ENCODE results near the gene MCRIP2. TPM values are rescaled to one million over a fixed set of nuclear protein-coding genes. Genes with fewer than 3 reads are reported as not detected.

Gene MCRIP2
- total RNA-seq, 1 experiment from 2014 or later = 44.9 TPM

DNA sequence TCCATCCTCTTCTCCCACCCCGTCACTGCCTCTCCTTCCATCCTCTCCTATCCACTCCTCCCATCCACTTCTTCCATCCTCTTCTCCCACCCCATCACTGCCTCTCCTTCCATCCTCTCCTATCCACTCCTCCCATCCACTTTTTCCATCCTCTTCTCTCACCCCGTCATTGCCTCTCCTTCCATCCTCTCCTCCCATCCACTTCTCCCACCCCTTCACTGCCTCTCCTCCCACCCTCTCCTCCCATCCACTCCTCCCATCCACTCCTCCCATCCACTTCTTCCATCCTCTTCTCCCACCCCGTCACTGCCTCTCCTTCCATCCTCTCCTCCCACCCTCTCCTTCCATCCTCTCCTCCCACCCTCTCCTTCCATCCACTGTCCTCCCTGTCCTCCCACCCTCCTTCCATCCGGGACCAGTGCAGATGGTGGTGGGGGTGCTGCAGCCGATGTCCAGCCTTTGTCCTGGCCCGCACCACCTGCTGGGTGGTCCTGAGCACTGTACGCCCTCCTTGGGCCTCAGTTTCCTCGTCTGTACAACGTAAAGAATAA lies 9.7 kb upstream of the MCRIP2 start:
- DNase-seq (ENCODE audit: low read depth) = no peak

DNA sequence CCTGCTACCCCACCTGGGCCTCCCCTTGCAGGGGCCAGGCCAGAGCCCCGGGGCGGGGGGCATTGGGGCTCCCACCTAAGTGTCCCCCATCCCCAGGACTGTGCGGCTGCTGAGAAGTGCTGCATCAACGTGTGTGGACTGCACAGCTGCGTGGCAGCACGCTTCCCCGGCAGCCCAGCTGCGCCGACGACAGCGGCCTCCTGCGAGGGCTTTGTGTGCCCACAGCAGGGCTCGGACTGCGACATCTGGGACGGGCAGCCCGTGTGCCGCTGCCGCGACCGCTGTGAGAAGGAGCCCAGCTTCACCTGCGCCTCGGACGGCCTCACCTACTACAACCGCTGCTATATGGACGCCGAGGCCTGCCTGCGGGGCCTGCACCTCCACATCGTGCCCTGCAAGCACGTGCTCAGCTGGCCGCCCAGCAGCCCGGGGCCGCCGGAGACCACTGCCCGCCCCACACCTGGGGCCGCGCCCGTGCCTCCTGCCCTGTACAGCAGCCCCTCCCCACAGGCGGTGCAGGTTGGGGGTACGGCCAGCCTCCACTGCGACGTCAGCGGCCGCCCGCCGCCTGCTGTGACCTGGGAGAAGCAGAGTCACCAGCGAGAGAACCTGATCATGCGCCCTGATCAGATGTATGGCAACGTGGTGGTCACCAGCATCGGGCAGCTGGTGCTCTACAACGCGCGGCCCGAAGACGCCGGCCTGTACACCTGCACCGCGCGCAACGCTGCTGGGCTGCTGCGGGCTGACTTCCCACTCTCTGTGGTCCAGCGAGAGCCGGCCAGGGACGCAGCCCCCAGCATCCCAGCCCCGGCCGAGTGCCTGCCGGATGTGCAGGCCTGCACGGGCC lies 8.9 kb upstream of the MCRIP2 start:
- no peak for DNase-seq (ENCODE audit: low read depth)

DNA sequence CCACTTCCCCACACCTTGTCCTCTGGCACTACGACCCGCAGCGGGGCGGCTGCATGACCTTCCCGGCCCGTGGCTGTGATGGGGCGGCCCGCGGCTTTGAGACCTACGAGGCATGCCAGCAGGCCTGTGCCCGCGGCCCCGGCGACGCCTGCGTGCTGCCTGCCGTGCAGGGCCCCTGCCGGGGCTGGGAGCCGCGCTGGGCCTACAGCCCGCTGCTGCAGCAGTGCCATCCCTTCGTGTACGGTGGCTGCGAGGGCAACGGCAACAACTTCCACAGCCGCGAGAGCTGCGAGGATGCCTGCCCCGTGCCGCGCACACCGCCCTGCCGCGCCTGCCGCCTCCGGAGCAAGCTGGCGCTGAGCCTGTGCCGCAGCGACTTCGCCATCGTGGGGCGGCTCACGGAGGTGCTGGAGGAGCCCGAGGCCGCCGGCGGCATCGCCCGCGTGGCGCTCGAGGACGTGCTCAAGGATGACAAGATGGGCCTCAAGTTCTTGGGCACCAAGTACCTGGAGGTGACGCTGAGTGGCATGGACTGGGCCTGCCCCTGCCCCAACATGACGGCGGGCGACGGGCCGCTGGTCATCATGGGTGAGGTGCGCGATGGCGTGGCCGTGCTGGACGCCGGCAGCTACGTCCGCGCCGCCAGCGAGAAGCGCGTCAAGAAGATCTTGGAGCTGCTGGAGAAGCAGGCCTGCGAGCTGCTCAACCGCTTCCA lies 8.1 kb upstream of the MCRIP2 start:
- DNase-seq (ENCODE audit: low read depth) = no peak

DNA sequence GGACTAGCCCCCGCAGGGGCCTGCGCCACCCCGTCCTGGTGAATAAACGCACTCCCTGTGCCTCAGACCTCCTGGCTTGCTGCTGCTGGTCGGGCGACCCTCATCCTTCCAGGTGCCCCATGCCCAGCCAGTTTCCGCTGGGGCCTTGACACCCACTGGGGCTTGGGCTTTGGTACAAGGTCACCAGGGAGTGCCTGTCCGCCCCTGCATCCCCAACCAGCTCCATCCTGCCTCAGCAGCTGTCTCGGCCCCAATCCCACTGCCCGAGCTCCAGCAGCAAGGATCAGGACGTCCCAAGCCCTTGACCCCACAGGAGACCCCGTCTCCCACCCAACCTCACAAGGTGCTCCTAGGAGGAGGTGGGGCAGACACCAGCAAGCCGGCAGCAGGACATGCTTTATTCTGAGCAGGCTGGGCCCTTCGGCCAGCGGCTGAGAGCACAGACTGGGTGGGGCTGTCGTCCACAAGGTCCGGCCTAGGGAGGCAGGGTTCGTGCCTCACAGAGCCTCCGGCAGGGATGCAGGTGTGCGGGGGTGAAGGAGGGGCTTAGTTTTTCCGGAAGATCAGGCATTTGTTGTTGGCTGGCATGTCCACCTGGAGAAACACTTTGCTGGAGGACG lies 7.5 kb upstream of the MCRIP2 start:
- no peak for DNase-seq (ENCODE audit: low read depth)

DNA sequence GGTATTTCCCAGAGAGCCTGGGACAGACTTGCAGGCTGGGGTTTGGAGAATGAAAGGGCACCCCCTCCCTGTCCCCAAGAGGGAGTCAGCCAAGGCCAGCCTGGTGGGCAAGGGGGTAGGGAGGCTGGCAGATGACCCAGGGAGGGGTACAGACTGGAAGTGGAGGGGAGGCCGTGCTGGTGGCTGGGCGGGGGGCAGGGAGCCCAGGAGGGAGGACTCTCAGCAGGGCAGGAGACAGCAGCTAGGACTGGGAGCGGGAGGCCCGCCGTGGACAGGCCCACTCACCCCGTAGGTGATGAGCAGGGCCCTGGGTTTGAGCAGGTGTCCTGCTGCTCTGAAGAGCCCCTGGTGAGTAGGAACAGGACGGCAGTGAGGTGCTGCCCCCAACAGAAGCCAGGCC lies 6.6 kb upstream of the MCRIP2 start:
- DNase-seq (ENCODE audit: low read depth) = no peak

DNA sequence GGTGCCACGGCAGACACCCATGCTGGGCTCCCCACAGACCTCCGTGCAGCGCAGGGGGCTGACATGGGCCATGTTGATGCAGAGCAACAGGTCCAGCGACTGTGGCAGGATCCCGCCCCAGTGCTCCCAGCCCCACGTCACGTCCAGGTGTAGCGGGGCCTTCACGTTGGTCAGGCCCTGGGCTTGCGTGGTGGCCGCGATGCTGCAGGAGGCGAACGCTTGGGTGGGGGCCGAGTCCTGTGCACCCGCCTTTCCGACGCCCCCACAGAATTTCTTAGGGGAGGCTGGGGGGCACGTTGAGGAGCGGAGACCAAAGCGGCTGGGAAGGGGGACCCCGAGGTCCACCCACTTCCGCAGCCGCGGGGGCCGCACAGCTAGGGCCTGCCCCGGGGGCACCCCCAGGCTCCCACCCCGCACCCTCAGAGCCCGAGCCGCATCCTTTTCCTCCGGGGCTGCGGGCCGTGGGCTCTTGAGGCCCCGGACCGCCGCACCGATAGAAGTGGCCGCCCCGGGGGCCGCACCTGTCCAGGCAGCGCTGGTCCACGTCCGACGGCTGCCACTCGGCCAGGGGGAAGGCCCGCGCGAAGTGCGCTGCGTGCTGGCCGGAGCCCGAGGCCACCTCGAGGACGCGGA lies 5.9 kb upstream of the MCRIP2 start:
- no peak for DNase-seq (ENCODE audit: low read depth)

DNA sequence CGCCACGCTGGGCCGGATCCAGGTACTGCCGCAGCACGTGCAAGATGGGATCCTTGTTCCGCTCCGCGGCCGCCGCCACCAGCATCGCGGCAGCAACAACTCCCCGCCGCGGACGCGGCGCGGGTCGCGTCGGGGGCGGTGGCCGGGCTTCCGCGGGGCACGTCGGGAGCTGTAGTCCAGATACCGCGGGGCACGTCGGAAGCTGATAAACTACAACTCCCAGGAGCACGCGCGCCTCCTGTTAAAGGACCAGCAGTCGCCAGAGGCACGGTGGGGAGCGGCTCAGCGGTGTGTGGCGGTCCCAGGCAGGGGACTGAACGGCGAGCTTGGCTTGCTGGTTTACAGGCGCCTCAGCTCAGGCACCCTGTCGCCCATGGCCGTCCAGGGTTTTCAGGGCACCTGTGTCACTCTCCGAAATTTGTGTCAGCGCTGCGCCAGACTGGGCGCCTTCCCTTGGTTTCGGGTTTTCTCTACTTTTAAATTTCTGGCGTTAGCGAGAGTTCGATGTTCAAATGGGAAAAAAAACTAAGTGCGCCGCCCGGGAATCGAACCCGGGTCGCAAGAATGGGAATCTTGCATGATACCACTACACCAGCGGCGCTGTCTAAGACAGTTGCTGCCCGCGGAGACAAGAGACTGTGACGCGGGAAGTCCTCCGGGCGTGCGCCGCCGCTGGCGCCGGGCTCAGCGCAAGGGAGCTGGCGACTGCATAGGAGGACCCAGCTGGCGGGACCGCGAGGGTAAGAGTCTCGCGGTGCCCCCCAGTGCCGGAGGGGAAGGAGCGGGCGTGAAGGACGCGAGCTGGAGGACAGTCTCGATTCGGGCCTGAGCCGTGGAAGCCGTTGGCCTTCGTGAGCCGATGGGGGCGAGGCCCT lies 5.2 kb upstream of the MCRIP2 start, which contains the start of gene METTL26:
Gene METTL26 (minus strand): TSS at position 100 of the 875 bp plus-strand sequence. CDS start 15 bp downstream, at position 85.
- DNase-seq (ENCODE audit: low read depth) = peak; percentile 94

DNA sequence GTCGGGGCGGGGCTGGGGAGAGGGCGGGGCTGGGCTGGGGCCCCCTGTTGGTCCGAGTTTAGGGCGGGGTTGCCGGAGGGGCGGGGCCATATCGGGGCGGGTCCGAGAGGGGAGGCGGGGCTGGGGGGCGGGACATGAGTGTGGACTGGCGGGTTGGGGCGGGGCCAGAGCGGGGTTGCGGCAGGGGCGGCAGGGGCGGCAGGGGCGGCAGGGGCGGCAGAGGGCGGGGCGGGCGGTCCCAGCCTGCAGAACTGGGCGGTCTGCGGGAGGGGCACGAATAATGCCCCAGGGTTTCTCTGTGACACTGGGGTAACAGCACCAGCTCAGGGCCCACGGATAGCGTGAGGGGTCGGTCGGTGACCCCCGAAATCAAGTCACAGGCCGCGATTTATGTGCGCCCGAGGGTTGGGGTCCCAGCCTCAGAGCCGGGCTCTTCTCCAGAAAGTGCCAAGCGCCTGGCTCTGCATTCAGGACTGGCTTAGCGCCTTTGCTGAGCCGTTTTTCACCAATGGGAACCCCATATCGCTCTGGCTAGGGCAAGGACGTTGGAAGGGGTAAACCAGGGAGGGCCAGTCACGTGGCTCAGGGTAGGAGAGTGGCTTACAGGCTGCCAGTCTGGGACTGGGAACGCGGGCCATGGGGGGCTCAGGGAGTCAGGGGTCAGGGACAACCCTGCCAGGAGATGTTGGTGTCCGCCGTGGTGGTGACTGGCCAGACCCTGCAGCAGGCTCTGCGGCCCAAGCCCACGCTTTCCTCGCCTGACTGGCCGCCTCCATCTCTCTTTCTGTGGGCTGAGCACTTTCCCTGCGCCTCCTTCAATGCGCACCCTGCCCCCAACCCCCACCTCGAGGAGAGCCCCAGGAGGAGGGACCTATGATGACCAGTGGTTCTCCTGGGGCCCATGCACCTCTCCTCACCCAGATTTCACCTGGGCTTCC lies 4.3 kb upstream of the MCRIP2 start:
- DNase-seq (ENCODE audit: low read depth) = no peak

DNA sequence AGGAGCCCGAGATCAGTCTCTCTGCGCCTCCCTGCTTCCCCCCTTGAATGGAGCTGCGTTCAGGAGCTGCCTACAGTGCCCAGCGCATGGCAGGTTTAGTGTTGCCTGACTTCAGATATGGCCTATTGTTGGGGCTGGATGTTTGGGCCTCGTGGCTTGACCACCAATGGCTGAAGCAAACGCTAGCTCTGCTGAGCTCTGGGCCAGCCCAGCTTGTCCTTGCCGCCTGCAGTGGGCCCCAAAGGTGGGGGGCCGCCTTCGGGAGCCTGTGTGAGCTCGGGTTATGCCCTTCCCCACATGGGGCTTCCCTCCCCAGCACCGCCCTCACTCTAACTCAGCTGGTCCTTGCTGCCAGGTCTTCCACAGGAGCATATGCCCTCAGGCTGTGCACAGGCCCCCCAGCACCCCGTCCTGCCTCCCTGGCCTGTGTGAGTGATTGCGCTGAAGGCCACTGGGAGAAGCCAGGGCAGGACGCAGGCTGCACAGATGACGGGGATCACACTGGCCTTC lies 3.5 kb upstream of the MCRIP2 start:
- no peak for DNase-seq (ENCODE audit: low read depth)

DNA sequence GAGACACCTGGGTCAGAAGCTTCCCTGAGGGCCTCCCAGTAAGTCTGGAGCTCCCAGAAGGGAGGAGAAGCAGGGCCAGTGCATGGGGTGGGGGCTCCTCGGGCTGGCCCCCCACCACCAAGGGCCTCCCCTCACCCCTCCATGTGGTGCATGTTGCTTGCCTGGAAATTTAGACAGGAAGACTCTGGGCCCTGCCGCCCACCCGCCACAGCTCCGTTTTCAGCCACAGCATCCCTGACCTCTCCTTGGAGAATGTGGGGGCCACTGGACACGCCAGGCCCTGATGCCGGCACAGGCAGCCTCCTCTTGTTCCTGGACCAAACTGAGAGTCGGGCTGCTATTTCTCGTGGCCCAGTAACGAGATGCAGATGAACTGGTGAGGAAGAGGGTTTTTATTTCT lies 2.8 kb upstream of the MCRIP2 start:
- DNase-seq (ENCODE audit: low read depth) = no peak

DNA sequence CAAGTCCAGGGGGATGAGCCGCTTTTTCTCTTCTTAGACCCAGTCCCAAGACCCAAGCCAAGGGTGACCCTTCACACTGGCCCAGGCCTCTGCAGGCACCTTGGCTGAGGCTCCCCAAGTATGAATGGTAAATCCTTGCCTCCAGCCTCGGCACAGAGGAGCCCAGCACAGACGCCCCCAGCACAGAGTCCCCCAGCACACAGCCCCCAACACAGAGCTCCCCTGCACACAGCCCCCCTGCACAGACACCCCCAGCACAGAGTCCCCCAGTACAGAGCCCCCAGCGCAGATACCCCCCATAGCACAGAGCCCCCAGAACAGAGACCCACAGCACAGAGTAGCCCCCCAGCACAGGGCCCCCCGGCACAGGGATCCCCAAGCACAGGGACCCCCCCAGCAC lies 1.0 kb upstream of the MCRIP2 start:
- no peak for DNase-seq (ENCODE audit: low read depth)

DNA sequence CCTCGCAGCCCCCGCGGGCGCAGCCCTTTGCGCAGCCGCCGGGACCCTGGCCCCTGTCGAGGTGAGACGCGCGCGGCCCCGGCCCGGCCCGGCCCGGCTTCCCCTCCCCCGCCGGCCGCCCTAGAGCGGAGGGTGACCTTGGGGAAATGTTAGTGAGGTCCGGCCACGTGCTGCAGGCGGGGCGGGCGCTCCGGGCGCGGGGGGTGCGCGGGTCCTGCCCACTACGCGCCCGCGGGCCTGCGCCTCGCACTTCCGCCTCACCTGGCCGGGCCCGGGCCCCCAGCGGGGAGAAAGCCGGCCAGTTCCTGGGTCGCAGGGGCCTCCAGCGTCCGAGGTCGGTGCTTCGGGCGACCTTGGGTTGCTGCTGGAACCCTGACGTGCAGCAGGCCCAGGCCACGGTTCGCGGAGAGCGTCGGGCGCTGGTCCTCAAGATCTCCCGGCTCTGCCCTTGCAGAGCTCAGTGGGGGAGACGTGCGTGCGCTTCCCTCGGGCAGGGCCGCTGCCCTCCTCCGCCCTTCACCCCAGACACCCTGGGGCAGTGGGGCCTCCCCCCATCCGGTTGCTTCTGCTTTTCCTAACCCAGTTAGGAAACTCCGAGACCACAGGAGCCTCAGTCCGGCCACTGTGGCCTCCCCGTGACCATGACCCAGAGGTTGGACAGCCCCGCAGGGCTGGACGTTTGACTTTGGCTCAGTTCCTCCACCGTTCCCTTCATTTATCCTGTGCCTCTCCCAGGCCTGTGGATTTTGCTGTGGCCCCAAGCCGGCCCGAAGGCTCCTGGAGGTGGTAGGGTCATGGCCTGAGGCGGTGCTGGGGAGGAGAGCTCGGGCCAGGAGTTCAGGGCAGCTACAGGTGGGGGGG lies 791 bp downstream of the MCRIP2 start:
- no peak for DNase-seq (ENCODE audit: low read depth)

DNA sequence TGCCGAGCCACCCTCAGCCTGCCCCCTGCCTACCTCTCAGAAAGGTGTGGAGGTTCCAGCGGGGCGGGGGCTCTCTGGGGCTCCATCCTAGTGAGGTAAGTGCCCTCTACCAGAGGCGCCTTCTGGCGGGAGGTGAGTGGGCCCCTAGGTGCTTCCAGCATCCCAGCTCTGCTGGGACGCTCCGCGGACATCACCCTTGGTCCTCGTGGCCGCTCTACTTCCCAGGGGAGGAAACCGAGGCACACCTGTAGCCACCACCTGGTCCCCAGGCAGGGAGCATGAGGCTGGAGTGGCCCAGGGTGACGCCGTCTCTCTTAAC lies 1.4 kb downstream of the MCRIP2 start:
- DNase-seq (ENCODE audit: low read depth) = no peak

DNA sequence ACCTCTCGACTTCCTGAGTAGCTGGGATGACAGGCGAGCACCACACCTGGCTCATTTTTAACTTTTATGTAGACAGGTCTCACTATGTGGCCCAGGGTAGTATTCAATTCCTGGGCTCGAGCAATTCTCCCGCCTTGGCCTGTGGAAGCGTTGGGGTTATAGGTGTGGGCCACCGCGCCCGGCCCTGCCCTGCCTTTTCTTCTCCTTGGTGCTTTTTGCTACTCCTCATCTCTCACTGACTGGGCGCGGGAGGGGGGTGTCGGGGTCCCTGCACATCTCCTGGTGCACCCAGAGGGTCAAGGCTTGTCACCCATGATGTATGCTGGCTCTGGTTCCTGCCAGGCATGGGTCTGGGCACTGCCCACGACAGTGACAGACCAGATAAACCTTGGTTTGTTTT lies 2.9 kb downstream of the MCRIP2 start:
- no peak for DNase-seq (ENCODE audit: low read depth)

DNA sequence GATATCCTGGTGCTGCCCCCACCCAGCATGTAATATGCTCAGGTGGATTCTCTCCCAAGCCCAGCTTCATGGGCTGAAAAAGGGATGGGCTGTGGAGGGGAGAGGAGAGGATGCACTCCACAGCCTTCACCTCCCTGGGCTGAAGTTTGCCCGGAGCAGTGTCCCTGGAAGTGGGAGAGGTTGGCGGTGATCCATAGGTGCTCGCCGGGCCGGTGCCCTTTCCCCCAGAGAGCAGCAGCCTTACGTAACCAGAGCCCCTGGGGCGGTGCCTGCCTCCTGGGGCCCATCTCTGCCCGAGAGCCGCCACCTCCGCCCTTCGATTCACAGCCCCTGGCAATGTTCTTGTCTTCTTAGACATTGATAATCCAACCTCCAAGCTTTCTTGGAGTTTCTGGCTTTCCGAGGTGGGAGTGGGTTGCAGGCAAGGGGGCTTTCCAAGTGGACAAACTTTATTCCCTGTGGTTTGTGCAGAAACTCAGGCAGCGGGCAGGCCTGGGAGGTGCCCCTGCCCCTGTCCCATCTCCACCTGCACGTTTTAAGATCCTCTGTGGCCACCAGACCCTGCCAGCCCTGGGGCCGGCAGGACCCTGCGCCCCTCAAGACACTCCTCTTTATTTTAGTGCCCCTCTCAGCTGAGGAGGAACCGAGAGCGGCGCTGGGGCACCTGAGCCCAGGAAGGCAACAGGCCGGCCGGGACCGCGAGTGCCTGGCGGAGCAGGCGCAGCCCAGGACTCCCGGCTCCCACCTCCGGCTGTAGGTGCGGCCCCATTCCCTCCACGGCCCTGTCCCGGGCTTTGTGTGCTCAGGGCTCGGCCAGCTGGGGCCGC lies 4.4 kb downstream of the MCRIP2 start:
- no peak for DNase-seq (ENCODE audit: low read depth)

DNA sequence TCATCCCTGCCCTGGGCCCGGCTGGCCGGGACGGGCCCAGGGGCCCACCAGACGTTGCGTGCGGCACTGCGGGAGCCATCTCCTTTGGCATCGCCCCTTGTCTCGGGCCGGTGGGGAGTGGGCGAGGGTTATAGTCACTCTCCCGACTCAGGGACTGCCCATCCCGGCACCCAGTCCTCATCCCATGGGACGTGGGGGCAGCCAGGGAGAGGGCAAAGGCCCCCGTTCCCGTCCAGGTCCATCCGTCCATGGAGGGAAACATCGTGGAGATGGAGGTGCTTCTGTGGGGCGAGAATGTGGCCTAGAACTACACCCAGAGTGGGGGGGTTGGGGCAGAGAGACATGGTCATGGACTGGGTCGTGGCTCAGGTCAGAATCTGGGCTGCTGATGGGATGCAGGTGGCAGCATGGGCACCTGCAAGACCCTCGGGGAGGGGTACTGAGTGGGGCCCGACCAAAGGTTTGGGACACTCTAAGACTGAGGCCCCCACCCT lies 5.1 kb downstream of the MCRIP2 start:
- DNase-seq (ENCODE audit: low read depth) = no peak
